HepG2 (cell line): ENCODE results near the gene CHPF. TPM values are rescaled to one million over a fixed set of nuclear protein-coding genes. Genes with fewer than 3 reads are reported as not detected.

Experiments used
- HNRNPH1 ChIP-seq: fragments of 200-400 bp; formaldehyde crosslinking; optimal IDR thresholded peaks from 2 replicates; pipeline ENCODE3; 2017; ENCODE audit warnings: mild to moderate bottlenecking, low read depth, low read length
- MATR3 ChIP-seq: sonication (generic); formaldehyde crosslinking; IDR thresholded peaks from 2 replicates; pipeline ENCODE4 v1.4.0; 2020; ENCODE audit warnings: missing genetic modification reagents
- MAZ ChIP-seq, 2 experiments: sonication (generic) in 1 of 2; formaldehyde crosslinking in 1 of 2; IDR thresholded peaks; 2 replicates each; pipeline versions ENCODE4 v1.5.0 to v1.6.1; 2012 to 2020; ENCODE audit warnings: low read depth in 2 of 2, mild to moderate bottlenecking in 2 of 2, borderline replicate concordance in 1 of 2, improper control_type of control experiment in 1 of 2, low read length in 1 of 2, missing genetic modification reagents in 1 of 2, moderate library complexity in 1 of 2
- MYNN ChIP-seq: sonication (generic); formaldehyde crosslinking; IDR thresholded peaks from 2 replicates; pipeline ENCODE4 v1.4.0; 2020; ENCODE audit warnings: mild to moderate bottlenecking, low read depth, missing genetic modification reagents
- NFKB2 ChIP-seq: sonication (generic); formaldehyde crosslinking; IDR thresholded peaks from 2 replicates; pipeline ENCODE4 v1.4.0; 2020; ENCODE audit warnings: missing genetic modification reagents, borderline replicate concordance
- PRMT3 ChIP-seq: sonication (generic); formaldehyde crosslinking; IDR thresholded peaks from 2 replicates; pipeline ENCODE4 v1.8.1; 2022; ENCODE audit warnings: low read depth, mild to moderate bottlenecking, moderate library complexity, missing genetic modification reagents, borderline replicate concordance
- SMC3 ChIP-seq: IDR thresholded peaks from 2 replicates; pipeline ENCODE4 v1.6.1; 2011; ENCODE audit warnings: low read length, improper control_type of control experiment
- ZFP82 ChIP-seq: sonication (generic); formaldehyde crosslinking; IDR thresholded peaks from 2 replicates; pipeline ENCODE4 v1.5.1; 2020; ENCODE audit warnings: mild to moderate bottlenecking, missing genetic modification reagents, borderline replicate concordance
- ZNF24 ChIP-seq: fragments of 450-650 bp; IDR thresholded peaks from 2 replicates; pipeline ENCODE4 v1.6.1; 2017; ENCODE audit warnings: antibody characterized with exemption, mild to moderate bottlenecking
- ZNF317 ChIP-seq: sonication (generic); formaldehyde crosslinking; IDR thresholded peaks from 2 replicates; pipeline ENCODE4 v1.5.0; 2020; ENCODE audit warnings: mild to moderate bottlenecking, missing genetic modification reagents
- ZSCAN9 ChIP-seq: IDR thresholded peaks from 2 replicates; pipeline ENCODE4 v1.6.1; 2016; ENCODE audit warnings: borderline replicate concordance
- polyA plus RNA-seq, 8 experiments: library from polyadenylated mRNA; depleted of rRNA in 3 of 8; stranded (reverse) in 7 of 8; unstranded in 1 of 8; fragments of >200 nt; fragmentation: Illumina TruSeq in 4 of 8; extraction: Trizol in 4 of 8; gene quantifications; 2 replicates each; pipeline versions ENCODE4 v1.2.1 to v1.2.3, GENCODE V29; 2011 to 2016; ENCODE audit warnings: low read depth in 4 of 8, missing spikeins in 1 of 8, mixed read lengths in 1 of 8; ENCODE audit not compliant: insufficient read depth in 1 of 8
- total RNA-seq, 5 experiments: library from RNA; depleted of rRNA; stranded (reverse); fragments of >200 nt; fragmentation: Illumina TruSeq; extraction: Trizol; gene quantifications; 2 replicates each; pipeline ENCODE4 v1.2.3, GENCODE V29; 2016; ENCODE audit warnings: low read depth in 1 of 5
- TF ChIP-seq, protein P1 (sequence below): IDR thresholded peaks from 2 replicates; pipeline ENCODE4 v1.6.1; 2016; ENCODE audit warnings: low read depth, control low read depth
- TF ChIP-seq, protein P2 (sequence below): sonication (generic); formaldehyde crosslinking; IDR thresholded peaks from 2 replicates; pipeline ENCODE4 v1.4.0; 2020; ENCODE audit warnings: mild to moderate bottlenecking, low read depth, missing genetic modification reagents
- TF ChIP-seq, protein P3 (sequence below): sonication (generic); formaldehyde crosslinking; IDR thresholded peaks from 2 replicates; pipeline ENCODE4 v1.8.0; 2022; ENCODE audit warnings: mild to moderate bottlenecking, missing genetic modification reagents; ENCODE audit not compliant: insufficient replicate concordance
- TF ChIP-seq, protein P4 (sequence below): sonication (generic); formaldehyde crosslinking; IDR thresholded peaks from 2 replicates; pipeline ENCODE4 v1.8.1; 2023; ENCODE audit warnings: mild to moderate bottlenecking, missing genetic modification reagents
- TF ChIP-seq, protein P5 (sequence below): sonication (generic); formaldehyde crosslinking; IDR thresholded peaks from 2 replicates; pipeline ENCODE4 v1.9.0; 2021; ENCODE audit warnings: missing genetic modification reagents, borderline replicate concordance
- TF ChIP-seq, protein P6 (sequence below): IDR thresholded peaks from 2 replicates; pipeline ENCODE4 v1.6.1; 2016; ENCODE audit warnings: missing compliant biosample characterization, missing genetic modification reagents, borderline replicate concordance

The CHPF gene
- total and polyA plus RNA-seq, 2 of the 13 experiments (the other 11 are each of a cell fraction or from before 2014, with no cell fraction given), result 79.6 to 111 TPM

DNA sequence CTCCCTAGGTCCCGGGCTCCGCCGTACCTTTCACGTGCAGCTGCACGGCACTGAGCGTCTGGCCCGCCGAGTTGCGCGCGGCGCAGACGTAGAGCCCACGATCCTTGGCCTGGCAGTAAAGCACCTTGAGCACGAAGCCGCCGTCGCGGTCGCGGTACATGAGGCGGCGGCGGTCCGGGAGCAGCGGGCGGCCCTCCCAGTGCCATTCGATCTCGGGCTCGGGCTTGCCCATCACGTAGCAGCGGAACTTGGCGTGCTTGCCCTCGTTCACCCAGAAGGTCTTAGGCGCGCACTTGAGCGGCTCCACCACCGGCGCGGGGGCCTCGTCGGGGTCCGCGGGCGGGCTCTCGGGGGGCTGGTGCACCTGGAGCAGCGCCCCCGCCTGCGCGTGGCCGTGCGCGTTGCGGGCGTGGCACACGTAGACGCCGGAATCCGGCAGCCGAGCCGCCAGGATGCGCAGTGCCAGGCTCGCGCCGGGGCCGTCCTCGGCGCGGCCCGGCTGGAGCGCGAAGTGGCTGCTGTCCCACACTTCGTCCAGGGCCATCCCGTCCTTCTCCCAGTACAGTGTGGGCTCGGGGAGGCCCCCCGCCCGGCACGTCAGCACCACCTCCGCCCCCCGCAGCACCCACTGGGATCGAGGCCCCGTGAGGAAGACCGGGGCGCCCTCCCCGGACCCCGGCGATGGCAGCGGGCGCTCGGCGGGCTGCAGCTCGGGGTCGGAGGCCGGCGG is 26.8 kb upstream of the CHPF start (continued):
- TF ChIP-seq, protein P1, sequence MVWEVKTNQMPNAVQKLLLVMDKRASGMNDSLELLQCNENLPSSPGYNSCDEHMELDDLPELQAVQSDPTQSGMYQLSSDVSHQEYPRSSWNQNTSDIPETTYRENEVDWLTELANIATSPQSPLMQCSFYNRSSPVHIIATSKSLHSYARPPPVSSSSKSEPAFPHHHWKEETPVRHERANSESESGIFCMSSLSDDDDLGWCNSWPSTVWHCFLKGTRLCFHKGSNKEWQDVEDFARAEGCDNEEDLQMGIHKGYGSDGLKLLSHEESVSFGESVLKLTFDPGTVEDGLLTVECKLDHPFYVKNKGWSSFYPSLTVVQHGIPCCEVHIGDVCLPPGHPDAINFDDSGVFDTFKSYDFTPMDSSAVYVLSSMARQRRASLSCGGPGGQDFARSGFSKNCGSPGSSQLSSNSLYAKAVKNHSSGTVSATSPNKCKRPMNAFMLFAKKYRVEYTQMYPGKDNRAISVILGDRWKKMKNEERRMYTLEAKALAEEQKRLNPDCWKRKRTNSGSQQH (CRISPR knock-in tag), result 0 out of 2 replicates have a peak, but pooled peaks have one; percentile 62
- TF ChIP-seq, protein P2, sequence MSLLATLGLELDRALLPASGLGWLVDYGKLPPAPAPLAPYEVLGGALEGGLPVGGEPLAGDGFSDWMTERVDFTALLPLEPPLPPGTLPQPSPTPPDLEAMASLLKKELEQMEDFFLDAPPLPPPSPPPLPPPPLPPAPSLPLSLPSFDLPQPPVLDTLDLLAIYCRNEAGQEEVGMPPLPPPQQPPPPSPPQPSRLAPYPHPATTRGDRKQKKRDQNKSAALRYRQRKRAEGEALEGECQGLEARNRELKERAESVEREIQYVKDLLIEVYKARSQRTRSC (CRISPR knock-in tag), result no peak
- peak; percentile 20; the same call in 1 of the 2 replicates for TF ChIP-seq ZFP82 (CRISPR knock-in tag)
- TF ChIP-seq ZSCAN9 (CRISPR knock-in tag), result no peak
- TF ChIP-seq, protein P3, sequence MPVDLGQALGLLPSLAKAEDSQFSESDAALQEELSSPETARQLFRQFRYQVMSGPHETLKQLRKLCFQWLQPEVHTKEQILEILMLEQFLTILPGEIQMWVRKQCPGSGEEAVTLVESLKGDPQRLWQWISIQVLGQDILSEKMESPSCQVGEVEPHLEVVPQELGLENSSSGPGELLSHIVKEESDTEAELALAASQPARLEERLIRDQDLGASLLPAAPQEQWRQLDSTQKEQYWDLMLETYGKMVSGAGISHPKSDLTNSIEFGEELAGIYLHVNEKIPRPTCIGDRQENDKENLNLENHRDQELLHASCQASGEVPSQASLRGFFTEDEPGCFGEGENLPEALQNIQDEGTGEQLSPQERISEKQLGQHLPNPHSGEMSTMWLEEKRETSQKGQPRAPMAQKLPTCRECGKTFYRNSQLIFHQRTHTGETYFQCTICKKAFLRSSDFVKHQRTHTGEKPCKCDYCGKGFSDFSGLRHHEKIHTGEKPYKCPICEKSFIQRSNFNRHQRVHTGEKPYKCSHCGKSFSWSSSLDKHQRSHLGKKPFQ (CRISPR knock-in tag), result no peak
- TF ChIP-seq HNRNPH1, result no peak
- TF ChIP-seq ZNF24, result no peak
- TF ChIP-seq SMC3, result no peak
- TF ChIP-seq MATR3, result no peak
- TF ChIP-seq, protein P4, sequence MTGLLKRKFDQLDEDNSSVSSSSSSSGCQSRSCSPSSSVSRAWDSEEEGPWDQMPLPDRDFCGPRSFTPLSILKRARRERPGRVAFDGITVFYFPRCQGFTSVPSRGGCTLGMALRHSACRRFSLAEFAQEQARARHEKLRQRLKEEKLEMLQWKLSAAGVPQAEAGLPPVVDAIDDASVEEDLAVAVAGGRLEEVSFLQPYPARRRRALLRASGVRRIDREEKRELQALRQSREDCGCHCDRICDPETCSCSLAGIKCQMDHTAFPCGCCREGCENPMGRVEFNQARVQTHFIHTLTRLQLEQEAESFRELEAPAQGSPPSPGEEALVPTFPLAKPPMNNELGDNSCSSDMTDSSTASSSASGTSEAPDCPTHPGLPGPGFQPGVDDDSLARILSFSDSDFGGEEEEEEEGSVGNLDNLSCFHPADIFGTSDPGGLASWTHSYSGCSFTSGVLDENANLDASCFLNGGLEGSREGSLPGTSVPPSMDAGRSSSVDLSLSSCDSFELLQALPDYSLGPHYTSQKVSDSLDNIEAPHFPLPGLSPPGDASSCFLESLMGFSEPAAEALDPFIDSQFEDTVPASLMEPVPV (CRISPR knock-in tag), result peak; percentile 51; the same call in 1 of the 2 replicates
- TF ChIP-seq MYNN (CRISPR knock-in tag), result no peak
- no peak for TF ChIP-seq ZNF317 (CRISPR knock-in tag)
- 0 out of 2 replicates have a peak, but pooled peaks have one; percentile 10 for TF ChIP-seq NFKB2
- TF ChIP-seq, protein P5, sequence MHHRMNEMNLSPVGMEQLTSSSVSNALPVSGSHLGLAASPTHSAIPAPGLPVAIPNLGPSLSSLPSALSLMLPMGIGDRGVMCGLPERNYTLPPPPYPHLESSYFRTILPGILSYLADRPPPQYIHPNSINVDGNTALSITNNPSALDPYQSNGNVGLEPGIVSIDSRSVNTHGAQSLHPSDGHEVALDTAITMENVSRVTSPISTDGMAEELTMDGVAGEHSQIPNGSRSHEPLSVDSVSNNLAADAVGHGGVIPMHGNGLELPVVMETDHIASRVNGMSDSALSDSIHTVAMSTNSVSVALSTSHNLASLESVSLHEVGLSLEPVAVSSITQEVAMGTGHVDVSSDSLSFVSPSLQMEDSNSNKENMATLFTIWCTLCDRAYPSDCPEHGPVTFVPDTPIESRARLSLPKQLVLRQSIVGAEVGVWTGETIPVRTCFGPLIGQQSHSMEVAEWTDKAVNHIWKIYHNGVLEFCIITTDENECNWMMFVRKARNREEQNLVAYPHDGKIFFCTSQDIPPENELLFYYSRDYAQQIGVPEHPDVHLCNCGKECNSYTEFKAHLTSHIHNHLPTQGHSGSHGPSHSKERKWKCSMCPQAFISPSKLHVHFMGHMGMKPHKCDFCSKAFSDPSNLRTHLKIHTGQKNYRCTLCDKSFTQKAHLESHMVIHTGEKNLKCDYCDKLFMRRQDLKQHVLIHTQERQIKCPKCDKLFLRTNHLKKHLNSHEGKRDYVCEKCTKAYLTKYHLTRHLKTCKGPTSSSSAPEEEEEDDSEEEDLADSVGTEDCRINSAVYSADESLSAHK (CRISPR knock-in tag), result no peak
- no peak for TF ChIP-seq MAZ (IDR thresholded peaks at IDR 0.05; ENCODE audit: borderline replicate concordance, low read depth, low read length)
- peak; percentile 63; the same call in 1 of the 2 replicates for TF ChIP-seq MAZ (CRISPR knock-in tag; IDR thresholded peaks at IDR 0.05; ENCODE audit: low read depth)
- TF ChIP-seq, protein P6, sequence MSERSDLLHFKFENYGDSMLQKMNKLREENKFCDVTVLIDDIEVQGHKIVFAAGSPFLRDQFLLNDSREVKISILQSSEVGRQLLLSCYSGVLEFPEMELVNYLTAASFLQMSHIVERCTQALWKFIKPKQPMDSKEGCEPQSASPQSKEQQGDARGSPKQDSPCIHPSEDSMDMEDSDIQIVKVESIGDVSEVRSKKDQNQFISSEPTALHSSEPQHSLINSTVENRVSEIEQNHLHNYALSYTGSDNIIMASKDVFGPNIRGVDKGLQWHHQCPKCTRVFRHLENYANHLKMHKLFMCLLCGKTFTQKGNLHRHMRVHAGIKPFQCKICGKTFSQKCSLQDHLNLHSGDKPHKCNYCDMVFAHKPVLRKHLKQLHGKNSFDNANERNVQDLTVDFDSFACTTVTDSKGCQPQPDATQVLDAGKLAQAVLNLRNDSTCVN (CRISPR knock-in tag), result no peak
- 0 out of 2 replicates have a peak, but pooled peaks have one; percentile 71 for TF ChIP-seq PRMT3
